Activated CD8-positive, alpha-beta memory T cell treated with anti-CD3 and anti-CD28 coated beads for 4 hours (primary cell): ENCODE data around the gene ADCY1.

Experiments used
- DNase-seq, 2 donors: peaks; one replicate each; pipeline ENCODE4 v3.0.0-alpha.2; 2020; ENCODE audit warnings: low read depth in 2 of 2

The ADCY1 gene

DNA sequence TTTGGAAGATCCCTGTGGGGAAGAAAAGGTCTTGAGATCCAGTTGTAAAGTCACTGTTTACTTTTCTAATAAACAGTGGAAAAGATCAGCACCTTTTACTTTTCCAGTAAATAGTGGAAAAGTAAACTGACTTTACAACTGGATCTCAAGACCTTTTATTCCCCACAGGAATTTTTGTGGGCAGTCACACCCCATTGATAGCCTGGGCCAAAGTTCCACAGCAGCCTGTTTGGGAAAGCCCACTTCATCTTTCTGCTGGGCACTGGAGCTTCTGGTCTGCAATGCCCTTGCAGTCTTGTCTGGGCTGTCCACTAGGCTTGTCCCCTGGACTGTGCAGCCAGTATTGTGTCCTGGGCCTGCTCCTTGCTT, 50.2 kb downstream of the ADCY1 start:
- DNase-seq, result no peak

DNA sequence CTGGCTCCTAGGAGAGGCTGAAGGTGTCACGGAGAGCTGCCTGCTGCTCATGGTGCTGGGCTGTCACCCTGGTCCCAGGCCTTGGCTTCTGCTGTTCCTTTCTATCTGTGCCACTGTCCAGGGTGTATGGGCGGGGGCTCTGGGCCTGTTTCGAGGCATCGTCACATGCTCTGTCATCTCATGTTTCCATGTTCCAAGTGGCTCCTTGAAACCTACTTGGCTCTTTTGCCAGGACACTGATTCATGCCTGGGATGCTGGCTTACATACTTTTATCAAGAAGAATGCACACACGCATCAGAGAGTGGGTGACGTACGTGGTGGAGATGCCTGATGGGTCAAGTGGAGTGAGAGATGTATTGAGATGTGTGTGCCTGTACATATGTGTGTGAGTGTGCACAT, 50.9 kb downstream of the ADCY1 start:
- no peak for DNase-seq

DNA sequence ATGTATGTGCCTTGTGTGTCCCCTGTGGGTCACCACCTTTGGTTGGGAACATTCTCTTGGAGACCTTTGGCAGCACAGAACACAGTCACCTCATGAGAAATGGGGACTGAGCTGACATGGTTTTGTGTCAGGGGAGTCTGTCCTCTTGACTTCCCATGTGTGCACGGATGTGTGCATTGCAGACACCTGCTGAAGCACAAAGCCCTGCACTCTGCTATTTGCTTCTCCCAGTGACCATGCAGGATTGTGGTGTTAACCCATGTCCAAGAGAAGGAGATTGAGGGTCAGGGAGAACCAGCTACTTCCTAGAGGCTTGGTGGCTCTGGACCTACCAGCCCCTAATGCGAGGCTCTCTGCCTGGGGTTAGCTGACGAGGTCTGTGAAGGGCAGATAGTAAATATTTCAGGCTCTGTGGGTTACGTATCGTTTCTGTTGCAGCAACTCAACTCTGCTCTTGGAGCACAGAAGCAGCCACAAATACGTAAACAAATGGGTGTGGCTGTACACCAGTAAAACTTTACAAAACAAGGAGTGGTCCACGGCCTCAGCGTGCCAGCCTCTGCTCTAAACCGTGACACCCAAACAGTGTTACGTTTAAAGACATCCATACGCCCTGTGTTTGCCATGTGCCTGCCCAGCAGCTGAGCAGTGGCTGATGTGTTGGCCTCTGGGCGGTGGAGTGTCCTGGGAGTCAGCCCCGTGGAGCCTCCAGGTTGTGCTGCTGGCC, 51.7 kb downstream of the ADCY1 start:
- no peak for DNase-seq

DNA sequence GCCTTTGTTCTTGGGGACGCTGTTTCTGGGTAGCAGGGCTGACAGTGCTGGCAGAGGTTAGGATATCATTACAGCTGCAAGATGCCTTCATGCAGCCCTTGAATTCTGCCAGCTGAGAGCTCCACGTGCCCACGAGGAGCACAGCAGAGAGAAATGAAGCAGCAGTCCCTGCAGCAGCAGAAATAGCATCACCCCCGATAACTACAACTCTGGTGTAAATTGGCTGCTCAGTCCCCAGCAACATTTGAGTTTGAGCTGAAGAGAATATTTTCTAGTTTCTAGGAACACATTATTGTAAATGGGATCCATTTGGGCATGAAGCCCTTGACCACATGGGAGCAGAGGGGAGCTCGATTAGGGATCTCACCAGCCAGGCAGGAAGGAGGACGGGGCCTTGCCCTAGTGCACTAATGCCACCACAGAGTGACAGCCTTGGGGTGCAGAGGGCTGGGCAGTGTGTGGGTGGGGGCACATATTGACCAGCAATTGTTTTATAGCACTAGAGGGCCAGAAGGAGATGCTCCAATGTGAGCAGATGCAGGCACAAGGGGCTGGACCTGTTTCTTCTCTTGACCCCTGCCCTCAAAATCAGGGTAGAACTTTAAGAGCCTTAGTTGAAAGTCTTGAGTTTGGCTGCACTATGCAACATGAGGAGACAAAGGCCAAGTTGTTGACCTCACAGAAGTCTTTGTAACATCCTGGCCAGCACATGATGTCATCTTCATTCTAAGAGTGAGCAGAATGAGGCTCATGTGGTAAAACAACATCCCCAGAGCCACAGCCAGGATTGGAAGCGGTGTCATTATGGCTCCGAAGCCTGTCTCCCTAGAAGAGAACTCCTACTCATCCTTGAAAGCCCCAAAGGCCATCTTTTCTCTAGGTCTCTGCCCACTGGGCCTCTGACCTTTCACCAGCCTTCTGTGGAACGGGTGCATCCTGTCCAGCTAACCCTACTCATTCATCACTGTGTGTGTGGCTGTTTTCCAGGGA, 52.6 kb downstream of the ADCY1 start:
- no peak for DNase-seq

DNA sequence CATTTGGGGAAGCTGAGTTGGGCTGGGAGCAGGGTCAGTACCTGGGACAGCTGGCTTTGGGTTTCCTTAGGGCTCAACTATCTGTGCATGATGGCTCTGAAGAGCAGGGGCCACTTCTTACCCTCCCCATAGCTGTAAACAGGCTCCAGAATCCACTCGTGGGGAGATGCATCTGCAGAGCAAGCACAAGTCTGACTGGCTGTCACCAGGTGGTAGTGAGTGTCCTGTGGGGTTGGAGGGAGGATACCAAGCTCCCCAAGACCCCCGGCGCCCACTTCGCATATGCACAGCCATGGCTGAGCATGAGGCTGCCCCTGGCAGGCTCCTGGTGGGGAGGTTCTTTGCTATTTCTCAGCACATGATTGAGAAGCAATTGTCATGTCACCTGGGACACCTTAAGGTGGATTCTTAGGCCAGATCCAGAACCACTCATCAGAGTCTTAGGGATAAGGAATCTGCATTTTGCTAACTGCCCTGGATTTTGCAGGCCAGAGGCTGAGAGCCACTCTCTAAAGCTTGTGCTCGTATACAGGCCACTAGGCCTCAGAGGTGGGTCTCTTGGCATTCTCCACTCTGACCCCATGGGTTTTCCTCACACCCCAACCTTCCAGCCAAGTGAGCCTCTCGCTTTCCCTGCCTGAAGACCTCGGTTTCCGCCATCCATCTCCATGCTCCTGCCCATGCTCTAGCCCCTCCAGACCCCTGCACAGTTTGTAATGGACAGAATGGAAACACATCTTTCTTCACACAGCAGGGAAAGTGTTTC, 53.7 kb downstream of the ADCY1 start:
- DNase-seq, result no peak

DNA sequence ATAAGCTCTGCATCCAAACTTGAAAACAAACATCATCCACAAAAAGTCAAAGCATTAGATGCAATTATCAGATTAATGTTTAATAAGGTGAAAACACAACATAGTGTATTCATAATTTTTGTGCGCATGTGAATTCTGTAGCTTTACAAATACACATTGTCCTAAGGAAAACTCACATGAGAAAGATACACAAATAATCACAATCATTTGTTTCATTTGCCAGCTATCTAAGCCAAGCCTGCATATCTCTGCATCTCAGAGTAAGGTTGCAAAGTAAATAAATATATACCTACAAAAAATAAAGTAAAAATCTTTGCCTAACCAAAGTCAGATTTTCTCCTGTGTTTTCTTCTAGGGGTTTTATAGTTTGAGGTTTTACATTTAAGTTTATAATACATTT, 57.4 kb downstream of the ADCY1 start:
- DNase-seq, result no peak

DNA sequence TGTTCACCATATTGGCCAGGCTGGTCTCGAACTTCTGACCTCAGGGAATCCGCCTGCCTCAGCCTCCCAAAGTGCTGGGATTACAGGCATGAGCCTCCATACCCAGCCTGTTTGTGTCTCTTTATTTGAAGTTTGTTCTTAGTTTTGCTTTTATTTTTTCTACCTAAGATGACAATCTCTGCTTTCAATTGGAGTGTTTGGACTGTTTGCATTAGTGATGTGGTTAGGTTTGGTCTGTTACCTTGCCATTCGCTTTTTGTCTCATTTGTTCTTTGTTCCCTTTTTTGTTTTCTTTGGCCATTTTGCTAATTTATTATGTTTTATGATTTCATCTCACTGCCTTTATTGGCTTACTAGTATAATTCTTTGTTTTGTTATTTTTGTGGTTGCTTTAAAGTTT, 62.6 kb downstream of the ADCY1 start:
- no peak for DNase-seq

DNA sequence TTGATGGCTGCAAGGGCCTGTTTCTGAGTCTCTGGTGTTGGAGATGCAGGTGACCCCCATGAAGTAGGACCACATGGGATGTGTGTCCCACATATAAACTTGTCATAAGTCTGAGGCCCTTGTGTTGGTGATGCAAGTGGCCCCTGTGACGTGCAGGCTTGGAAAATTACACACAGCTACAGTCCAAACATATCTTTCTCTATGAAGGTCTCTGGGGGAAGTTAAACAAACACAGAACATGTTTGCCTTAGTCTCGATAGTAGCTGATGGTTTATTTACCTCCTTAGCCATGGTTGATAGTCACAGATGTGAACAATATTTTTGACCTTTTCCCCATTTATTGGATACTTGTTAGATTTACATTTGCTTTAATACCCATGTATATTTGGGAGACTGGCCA, 64.7 kb downstream of the ADCY1 start:
- no peak for DNase-seq

DNA sequence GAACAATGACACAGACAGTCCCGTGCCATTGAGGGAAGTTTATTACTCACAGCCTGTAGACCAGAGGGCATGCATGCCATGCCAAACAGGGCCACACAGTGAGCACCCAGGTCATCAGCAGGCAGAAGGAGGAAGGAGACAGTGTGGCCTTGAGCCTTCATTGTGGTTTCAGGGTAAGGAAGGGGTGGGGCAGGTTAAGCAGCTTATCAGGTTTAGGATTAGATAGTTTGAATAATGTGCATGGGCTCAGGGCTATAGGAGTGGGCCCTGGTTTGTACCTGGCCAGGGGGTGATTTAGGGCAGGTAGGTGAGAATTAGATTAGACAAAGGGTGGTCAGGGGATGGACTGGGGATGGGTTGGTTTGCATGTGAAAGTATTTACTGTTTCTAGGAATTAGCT, 67.9 kb downstream of the ADCY1 start:
- no peak for DNase-seq

DNA sequence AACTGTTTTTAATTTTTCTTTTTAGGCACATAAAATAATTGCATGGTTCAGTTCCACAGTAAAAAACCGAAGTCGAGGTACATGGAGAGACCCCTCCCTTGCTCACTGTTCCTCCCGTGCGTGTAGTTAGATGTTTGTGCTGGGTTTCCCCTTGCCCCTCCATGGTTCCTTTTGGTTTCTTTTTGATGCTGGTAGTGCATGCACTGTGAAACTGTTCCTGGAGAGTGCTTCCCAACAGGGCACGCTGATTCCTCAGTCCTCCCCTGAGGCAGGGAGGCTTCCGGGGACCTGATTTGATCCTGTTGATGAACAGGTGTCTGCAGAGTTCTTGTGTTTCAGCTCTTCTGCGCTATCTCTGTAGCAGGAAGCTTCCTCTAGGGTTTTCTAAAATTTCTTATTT, 69.5 kb downstream of the ADCY1 start:
- no peak for DNase-seq

DNA sequence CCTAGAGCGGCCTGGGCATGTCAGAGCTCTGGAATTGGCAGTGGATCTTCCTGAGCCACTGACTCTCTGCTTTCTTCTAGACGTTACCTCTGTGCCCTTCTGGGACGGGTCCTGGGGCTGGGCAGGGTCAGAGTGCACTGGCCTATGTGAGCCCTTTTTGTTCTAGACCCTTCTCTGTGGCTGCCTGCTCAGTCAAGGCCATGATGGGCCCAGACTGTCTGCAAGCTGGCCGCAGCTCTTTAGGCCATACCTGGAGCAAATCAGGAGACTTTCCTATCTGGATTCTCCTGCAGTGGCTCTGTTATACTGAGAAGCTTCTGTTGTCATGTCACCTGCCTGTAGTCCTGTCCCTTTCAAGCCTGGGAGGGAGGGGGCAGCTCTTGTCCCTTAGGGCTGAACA, 70.1 kb downstream of the ADCY1 start:
- no peak for DNase-seq

DNA sequence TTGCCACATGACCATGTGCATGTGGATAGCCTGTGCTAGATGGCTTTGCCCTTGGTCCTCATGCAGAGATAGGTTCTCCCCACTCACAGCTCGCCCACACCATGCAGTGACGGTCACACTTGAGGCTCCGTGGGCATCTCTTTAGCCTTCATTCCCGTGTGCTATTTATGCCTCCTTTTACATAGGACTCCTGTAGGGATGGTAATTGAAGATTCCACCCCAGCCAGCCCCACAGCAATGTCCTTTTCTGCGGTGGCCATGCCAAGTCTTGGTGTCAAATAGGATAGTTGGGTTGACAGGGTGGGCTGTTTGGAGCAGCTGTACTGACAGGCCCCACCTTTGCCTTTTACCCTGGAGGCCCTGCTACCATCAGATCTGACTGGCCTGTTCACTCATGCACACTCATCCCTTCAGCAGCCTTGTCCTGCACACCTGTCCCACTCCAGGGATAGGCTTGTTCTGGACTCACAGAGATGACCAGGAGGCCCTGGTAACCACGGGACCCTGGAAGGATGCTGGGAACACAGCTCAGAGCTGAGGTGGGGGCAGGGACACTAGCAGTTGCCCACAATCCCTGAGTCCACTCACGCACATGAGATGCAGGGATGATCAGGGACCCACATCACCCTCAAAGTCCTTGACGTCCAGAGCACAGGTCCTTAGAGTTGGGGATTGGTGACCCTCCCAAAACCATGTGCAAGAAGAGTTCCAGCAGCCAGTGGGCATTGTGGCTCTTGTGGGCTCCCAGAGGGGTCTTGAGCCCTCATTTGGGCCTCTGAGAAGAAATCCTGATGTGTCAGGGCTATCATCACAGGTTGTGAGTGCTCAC, 71.2 kb downstream of the ADCY1 start:
- no peak for DNase-seq

DNA sequence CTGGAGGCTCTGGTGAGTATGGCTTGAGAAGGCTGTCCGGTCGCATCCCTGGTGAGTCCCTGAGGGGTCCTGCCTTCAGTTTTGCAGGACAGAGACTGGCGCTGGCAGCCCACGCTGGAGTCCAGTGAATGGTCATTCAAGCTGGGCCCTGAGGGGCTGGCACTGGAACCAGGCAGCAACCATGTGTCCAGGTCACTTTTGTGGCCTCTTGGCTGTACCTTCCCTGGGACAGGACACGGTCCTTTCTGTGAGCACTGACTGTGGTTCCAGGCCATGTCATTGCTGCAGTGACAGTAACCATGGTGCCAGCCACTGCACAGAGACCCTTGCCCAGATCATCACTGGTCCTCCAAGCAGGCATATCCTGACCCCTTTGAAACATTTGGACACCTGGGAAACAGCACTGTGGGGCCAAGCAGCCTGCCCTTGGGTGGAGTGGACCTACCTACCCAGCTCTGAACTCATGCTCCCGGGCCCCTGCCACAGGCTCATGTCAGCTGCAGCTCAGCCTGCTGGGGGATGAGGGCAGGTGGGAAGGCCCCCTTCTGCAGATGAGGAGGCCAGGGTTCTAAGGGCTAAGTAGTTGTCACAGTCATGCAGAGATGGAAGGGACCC, 72.1 kb downstream of the ADCY1 start:
- no peak for DNase-seq

DNA sequence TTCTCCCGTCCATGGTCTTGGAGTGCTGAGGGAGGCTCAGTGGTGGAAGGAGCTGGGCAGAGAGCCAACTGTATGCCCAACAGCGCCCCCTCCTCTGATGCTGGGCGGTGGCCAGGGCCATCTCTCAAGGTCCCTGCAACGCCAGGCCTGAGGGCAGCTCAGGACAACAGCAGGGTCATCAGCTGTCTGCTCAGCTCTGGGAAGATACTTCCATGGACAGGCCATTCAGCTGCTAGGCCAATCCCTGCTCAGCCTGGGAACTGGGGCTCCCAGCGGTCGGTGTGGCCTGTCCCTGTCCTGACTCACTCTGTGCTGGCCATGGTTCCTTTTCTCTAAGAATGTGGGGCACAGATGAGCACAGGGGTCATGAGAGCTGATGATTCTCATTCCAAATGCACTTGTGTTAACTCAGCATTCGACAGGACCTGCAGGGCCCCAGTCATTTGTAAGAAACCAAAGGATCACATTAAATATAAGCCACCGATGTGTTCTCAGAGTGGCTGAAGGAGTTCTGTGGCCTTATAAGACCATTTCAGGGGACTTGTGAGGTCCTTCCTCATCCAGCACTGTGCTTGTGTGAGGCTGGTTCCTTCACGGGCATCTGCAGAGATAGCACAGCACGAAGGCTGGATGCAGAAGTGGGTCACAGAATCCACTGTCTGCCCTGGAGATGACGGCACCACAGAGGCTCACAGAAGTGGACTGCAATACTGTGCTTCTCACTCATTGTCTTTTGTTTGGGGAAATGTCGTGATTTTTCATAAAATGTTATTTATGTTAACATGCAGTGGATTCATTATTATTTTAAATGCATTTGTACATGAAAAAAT, 73.0 kb downstream of the ADCY1 start:
- no peak for DNase-seq

DNA sequence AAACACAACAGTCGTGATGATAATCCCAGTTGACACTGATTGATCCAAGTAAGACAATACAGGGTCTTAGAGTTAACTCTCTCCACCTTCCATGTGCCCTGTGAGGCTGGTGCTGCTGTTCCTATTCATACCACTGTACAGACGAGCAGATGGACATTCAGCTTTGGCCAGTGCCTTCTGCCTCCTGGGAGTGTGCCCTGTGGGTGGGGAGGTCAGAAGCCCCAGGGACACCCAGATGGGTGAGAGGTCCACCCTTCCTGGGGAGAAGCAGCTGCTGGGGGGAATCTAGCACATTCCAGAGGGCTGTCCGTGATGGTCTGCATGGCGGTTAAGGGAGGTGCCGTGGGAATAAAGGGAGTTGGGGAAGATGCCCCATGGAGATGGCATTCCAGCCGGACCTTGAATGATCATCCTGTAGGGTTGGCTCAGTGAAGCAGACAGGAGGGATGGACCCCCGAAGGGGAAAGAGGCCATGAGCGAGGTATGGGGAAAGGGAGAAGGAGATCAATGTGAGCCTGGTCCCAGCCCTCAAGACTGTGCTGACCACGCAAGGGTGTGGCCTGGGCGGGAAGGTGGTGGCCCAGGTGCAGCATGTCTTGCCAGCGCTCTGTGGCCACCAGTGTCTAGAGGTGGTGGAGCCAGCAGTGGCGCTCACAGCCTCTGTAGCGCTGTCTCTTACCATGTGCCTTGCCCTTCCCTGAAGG, 74.0 kb downstream of the ADCY1 start:
- DNase-seq, result no peak

DNA sequence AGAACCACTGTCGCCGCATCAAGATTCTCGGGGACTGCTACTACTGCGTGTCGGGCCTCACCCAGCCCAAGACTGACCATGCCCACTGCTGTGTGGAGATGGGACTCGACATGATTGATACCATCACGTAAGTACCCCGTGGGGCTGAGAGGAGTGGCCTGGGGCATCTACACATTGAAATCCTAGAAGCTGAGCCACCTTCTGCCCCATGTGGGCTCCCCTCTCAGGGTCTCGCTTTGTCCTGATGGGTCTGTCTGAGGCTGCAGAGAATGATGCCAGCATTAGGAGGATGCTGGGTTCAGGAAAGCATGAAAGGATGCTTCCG, 74.5 kb downstream of the ADCY1 start:
- no peak for DNase-seq

DNA sequence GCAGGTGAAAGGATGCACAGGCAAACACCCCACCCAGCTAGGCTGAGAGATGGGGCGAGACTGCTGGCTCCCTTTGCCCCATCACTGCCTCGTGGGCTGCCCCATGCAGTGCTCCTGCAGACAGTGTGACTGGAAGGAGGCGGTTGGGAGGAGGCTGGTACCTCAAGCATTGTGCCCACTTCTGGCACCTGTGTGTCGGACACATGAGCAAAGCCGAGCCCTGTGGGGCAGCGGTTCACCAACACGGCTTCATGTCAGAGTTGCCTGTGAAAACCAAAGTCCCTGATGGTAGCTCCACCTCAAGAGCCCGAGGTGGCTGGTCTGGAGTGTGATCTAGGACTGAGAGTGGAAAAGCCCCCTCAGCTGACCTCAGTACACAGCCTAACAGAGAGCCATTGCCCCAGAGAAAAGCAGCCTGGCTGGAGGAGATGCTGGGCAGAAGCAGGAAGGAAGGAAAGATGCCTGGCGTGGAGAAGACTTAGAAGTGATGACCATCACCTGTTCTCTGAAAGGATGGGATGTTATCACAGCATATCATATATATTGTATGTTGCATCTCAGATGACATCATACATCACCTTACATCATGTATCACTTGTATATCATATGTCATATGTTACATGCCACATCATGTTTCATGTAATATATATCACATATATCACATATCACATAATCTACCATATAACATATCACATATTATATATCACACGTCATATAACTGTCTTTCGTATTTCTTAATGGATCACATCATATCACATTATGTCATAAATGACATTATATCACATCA, 75.6 kb downstream of the ADCY1 start:
- no peak for DNase-seq

DNA sequence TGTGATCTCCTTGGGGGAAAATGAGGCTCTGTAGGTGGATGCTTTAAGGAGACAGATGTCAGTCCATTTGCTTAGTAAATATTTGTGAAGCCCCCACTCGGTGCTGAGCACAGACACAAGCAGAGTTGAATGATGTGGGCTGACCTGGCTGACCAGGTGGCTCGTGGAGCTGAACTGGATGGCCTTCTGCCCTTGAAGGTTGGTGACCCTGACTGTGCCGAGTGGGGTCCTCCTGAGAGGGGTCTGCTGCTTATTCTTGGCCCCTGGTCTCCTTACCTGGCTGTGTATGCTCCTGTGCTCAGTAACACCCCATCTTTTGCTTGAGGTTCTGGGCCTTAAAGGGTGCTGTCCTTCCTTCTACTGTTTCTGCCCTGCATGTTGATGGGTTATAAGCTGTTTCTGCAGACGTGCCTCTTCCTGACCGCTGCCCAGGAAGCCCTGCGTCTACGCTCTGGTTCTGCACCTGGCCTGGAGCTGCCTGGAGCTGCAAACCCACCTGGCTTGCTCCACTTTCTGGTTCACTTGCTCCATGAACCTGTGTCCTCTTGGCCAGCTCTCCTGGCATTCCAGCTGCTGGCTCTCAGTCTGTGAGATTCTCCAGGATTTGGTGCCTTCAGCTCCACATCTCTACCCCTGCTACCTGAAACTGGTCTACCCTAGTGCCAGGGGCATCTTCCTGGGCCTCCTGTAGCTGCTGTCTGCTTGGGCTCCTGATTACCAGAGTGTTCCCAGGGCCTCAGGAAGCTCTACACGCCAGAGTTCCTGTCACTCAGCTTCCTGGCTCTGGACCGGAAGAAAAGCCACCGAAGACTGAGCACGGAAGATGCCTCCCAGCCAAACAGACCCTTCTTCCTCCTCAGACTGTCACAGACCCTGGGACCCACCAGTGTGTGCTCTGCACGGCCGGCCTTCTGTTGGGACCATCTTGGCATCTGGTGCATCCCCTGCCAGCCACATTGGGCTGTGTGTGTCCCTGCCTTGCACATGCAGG, 76.5 kb downstream of the ADCY1 start:
- DNase-seq, result no peak
